Parathyroid adenoma (tissue), 2 donors: Measurements from ENCODE around the gene RNU7-1.

ENCODE experiments used
- H2AFZ ChIP-seq: fragments of 300-600 bp; sonication (generic); one replicate; pipeline ENCODE4 v1.7.0; 2017; ENCODE audit warnings: antibody characterized with exemption, mild to moderate bottlenecking
- H3K27ac ChIP-seq: fragments of 300-600 bp; sonication (generic); one replicate; pipeline ENCODE4 v1.7.0; 2017
- H3K27me3 ChIP-seq: fragments of 300-600 bp; sonication (generic); one replicate; pipeline ENCODE4 v1.7.0; 2017; ENCODE audit warnings: low read length; ENCODE audit not compliant: control insufficient read depth, insufficient read depth
- H3K36me3 ChIP-seq: fragments of 300-600 bp; sonication (generic); one replicate; pipeline ENCODE4 v1.7.0; 2017; ENCODE audit warnings: low read length; ENCODE audit not compliant: control insufficient read depth, insufficient read depth
- H3K4me1 ChIP-seq: fragments of 300-600 bp; sonication (generic); one replicate; pipeline ENCODE4 v1.7.0; 2017; ENCODE audit warnings: control low read depth
- H3K4me2 ChIP-seq: fragments of 300-600 bp; sonication (generic); one replicate; pipeline ENCODE4 v1.7.0; 2017; ENCODE audit warnings: low read length
- H3K4me3 ChIP-seq: fragments of 300-600 bp; sonication (generic); one replicate; pipeline ENCODE4 v1.7.0; 2017; ENCODE audit warnings: low read depth, low read length
- H3K79me2 ChIP-seq: fragments of 300-600 bp; sonication (generic); one replicate; pipeline ENCODE4 v1.7.0; 2017; ENCODE audit warnings: control low read depth
- H3K9ac ChIP-seq: fragments of 300-600 bp; sonication (generic); one replicate; pipeline ENCODE4 v1.7.0; 2017; ENCODE audit warnings: mild to moderate bottlenecking
- H3K9me3 ChIP-seq: fragments of 300-600 bp; sonication (generic); one replicate; pipeline ENCODE4 v1.7.0; 2017; ENCODE audit warnings: low read length; ENCODE audit not compliant: control insufficient read depth
- CTCF ChIP-seq: fragments of 300-600 bp; sonication (generic); IDR thresholded peaks from one replicate; pipeline ENCODE4 v1.7.0; 2017; ENCODE audit warnings: antibody characterized with exemption, mild to moderate bottlenecking
- donor health status: primary hyperparathyroidism.

The RNU7-1 gene

DNA sequence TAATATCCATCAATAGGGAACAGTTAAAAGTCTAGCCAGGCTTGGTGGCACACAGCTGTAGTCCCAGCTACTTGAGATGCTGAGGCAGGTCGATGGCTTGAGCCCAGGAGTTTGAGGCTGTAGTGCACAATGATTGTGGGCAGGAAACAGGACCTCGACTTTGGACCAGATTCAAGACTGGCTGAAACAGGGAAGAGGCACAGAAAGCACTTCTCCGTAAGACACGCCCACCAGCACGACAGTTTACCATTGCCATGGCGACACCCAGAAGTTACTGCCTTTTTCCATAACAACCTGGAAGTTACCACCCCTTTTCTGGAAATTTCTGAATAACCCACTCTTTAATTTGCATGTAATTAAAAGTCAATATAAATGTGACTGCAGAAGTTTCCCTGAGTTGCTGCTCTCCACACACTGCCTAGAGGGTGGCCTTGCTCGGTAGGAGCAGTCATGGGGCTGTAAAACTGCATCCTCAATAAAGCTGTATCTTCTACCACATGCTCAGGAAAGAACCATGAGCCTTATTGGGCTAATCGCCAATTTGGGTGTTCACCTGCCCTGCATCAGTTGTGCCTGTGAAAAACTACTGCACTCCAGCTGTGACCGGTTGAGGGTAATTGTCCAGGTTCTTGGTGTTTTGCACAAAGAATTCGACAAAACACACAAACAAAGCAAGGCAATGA lies 43.6 kb upstream of the RNU7-1 start:
- H3K4me2 ChIP-seq, result no peak overlapping the region
- no peak overlapping the region for H2AFZ ChIP-seq
- H3K27ac ChIP-seq, result no peak overlapping the region
- peaks cover 8% of the 10 kb centered on the region for H3K4me1 ChIP-seq
- no peaks in the 10 kb centered on the region for H3K36me3 ChIP-seq
- H3K79me2 ChIP-seq, result no peaks in the 10 kb centered on the region
- H3K4me3 ChIP-seq, result no peak overlapping the region
- H3K9me3 ChIP-seq, result no peaks in the 10 kb centered on the region
- no peak overlapping the region for H3K9ac ChIP-seq
- TF ChIP-seq CTCF, result no peak
- no peaks in the 10 kb centered on the region for H3K27me3 ChIP-seq

- Histone ChIP-seq H2AFZ (no peak overlapping the region), H3K9ac (no peak overlapping the region), H3K4me3 (no peak overlapping the region), H3K36me3 (no peaks in the 10 kb centered on the region), H3K27ac (no peak overlapping the region), H3K9me3 (no peaks in the 10 kb centered on the region), H3K4me1 (peaks cover 8% of the 10 kb centered on the region), H3K27me3 (no peaks in the 10 kb centered on the region), H3K4me2 (no peak overlapping the region), H3K79me2 (no peaks in the 10 kb centered on the region)
- TF ChIP-seq CTCF, result no peak
Measured at GRCh38 chr12:6902448-6902847, 41.2 kb upstream of the RNU7-1 start.

DNA sequence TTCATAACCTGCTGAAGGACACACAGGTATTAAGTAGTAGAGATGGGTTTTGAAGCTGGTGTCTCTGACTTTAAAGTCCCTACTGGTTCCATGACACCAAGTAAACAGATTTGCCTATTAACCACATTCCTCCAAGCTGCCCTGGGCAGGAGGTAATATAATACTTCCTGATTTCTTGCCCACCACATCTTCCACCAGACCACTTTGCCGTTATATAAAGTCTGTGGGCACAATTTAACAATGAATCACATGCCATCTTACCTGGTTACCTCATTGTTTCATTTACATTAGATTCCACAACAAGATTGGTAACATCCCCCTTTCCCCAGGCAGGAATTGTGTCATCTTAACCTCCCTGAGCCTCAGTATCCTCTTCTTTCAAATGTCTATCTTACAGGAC lies 39.9 kb upstream of the RNU7-1 start:
- no peak for TF ChIP-seq CTCF
- Histone ChIP-seq H3K4me2 (peak overlapping the region; percentile 87), H3K9me3 (no peaks in the 10 kb centered on the region), H2AFZ (peak overlapping the region; percentile 95), H3K27ac (no peak overlapping the region), H3K4me1 (peaks cover 8% of the 10 kb centered on the region), H3K9ac (no peak overlapping the region), H3K27me3 (no peaks in the 10 kb centered on the region), H3K79me2 (no peaks in the 10 kb centered on the region), H3K4me3 (peak overlapping the region; percentile 75), H3K36me3 (no peaks in the 10 kb centered on the region)

GRCh38 chr12:6904280-6905276 lies 39.0 kb upstream of the RNU7-1 start, which contains the start of gene LRRC23:
TSS of gene LRRC23 (plus strand) at chr12:6904822. CDS start at chr12:6905634, 812 bp downstream.
- peak within 1 kb of the TSS; percentile 62 for H3K9ac ChIP-seq
- H3K79me2 ChIP-seq, result no peaks in the 10 kb centered on the region
- no peaks in the 10 kb centered on the region for H3K36me3 ChIP-seq
- TF ChIP-seq CTCF, result no peak
- H3K9me3 ChIP-seq, result no peaks in the 10 kb centered on the region
- peak within 1 kb of the TSS; percentile 75 for H3K4me3 ChIP-seq
- no peaks in the 10 kb centered on the region for H3K27me3 ChIP-seq
- H2AFZ ChIP-seq, result peak within 1 kb of the TSS; percentile 95
- peak within 1 kb of the TSS; percentile 87 for H3K4me2 ChIP-seq
- peaks cover 8% of the 10 kb centered on the region for H3K4me1 ChIP-seq
- H3K27ac ChIP-seq, result peak within 1 kb of the TSS; percentile 88
